Measurements from ENCODE around the gene NAIP.
"Not testable (repeated sequence)": the region's sequence is repeated elsewhere in the genome, so short reads cannot be mapped to it uniquely, and the experiment has no call there.

NAIP gene

GRCh38 chr5:70925211-70925562 is 100.0 kb downstream of the NAIP start:
- not testable (repeated sequence) for DNase-seq (ENCODE audit: low read depth)

All from activated gamma-delta T cell treated with anti-CD3 and anti-CD28 coated beads, Interleukin-2, amount 50 U/mL, for 16 hours (primary cell).